ENCODE measurements around the gene CLSTN2.

GRCh38 chr3:140128217-140128616 is 193.2 kb downstream of the CLSTN2 start:
- TF ChIP-seq CTCF (IDR thresholded peaks at IDR 0.05) (no peak), POLR2A (IDR thresholded peaks at IDR 0.05; ENCODE audit: low read depth) (no peak), EP300 (IDR thresholded peaks at IDR 0.05) (no peak), POLR2AphosphoS5 (IDR thresholded peaks at IDR 0.05) (no peak)

Data from esophagus muscularis mucosa (tissue), 4 donors.